ENCODE measurements around the gene EMP2.

Gene EMP2

DNA sequence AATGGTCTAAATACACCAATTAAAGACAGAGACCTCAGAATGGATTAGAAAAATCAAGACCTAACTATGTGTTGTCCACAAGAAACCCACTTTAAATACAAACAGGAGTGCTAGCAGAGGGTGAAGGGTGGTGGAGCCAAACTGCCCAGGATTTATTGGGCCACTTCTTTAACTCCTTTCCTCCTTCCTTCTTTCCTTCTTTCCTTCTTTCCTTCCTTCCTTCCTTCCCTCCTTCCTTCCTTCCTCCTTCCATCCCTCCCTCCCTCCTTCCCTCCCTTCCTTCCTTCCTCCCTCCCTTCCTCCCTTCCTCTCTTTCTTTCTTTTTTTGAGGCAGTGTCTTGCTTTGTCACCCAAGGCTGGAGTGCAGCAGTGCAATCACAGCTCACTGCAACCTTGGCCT is 34.3 kb upstream of the EMP2 start:
- TF ChIP-seq ZNF366 (tag by site-specific recombination; conservative IDR thresholded peaks at IDR 0.05) = peak; percentile 96
- TF ChIP-seq, protein P1, sequence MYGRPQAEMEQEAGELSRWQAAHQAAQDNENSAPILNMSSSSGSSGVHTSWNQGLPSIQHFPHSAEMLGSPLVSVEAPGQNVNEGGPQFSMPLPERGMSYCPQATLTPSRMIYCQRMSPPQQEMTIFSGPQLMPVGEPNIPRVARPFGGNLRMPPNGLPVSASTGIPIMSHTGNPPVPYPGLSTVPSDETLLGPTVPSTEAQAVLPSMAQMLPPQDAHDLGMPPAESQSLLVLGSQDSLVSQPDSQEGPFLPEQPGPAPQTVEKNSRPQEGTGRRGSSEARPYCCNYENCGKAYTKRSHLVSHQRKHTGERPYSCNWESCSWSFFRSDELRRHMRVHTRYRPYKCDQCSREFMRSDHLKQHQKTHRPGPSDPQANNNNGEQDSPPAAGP (tag by site-specific recombination; IDR thresholded peaks at IDR 0.05) = no peak
- Histone ChIP-seq H3K4me3 (ENCODE audit: low read depth, low read length) (no peak overlapping the region), H3K4me1 (ENCODE audit: control insufficient read depth, insufficient read depth, low read length) (peaks cover 8% of the 10 kb centered on the region), H3K9me3 (ENCODE audit: control insufficient read depth, insufficient read depth, low read depth, low read length) (no peaks in the 10 kb centered on the region), H3K36me3 (ENCODE audit: control insufficient read depth in 2 of 2, insufficient read depth in 1 of 2, low read length in 2 of 2) (no peaks in the 10 kb centered on the region), H3K27ac (ENCODE audit: extremely low read depth, low read depth, low read length) (no peak overlapping the region)
- CTCF ChIA-PET = no interaction called here
- POLR2A ChIA-PET = no interaction called here

- TF ChIP-seq ZNF514 (tag by site-specific recombination; IDR thresholded peaks at IDR 0.05) (no peak), GFI1B (tag by site-specific recombination; IDR thresholded peaks at IDR 0.05) (0 out of 2 replicates have a peak, but pooled peaks have one; percentile 16), ZNF292 (tag by site-specific recombination; IDR thresholded peaks at IDR 0.05; ENCODE audit: borderline replicate concordance, low read depth) (no peak), ZNF155 (tag by site-specific recombination; IDR thresholded peaks at IDR 0.05) (no peak), ZNF37A (tag by site-specific recombination; IDR thresholded peaks at IDR 0.05) (no peak)
- no peaks in the 10 kb centered on the region for H3K36me3 ChIP-seq (ENCODE audit: control insufficient read depth in 2 of 2, insufficient read depth in 1 of 2, low read length in 2 of 2)
- H3K4me3 ChIP-seq (ENCODE audit: low read depth, low read length) = no peak overlapping the region
- POLR2A ChIA-PET = no interaction called here
- H3K4me1 ChIP-seq (ENCODE audit: control insufficient read depth, insufficient read depth, low read length) = peaks cover 8% of the 10 kb centered on the region
- H3K9me3 ChIP-seq (ENCODE audit: control insufficient read depth, insufficient read depth, low read depth, low read length) = no peaks in the 10 kb centered on the region
- CTCF ChIA-PET = no interaction called here
- no peak overlapping the region for H3K27ac ChIP-seq (ENCODE audit: extremely low read depth, low read depth, low read length)
Measured at GRCh38 chr16:10613785-10614485, 33.5 kb upstream of the EMP2 start.

DNA sequence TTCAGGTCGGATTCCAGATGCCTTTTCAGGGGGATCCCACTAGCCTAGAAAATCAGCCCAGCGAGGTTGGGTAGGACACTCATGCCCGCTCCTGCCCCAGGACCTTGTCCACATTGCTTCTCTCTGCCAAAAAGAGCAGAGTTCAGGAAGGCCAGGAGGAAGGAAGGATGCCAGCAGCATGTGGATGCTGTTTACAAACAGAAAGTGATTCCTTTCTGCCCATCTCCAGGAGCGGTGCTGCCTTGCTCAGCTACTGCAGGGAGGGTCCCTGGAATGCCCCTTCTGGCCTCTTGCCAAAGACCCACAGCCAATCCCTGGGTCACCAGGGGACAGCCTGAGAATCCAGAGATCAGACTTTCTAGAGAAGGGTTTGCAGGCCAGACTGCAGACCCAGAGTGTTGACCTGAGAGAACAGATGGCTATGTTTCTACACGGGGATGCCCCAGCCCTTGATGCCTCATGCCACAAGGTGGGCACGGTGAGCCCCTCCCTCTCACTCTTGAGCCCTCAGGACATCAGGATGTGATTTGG is 32.3 kb upstream of the EMP2 start:
- Histone ChIP-seq H3K4me1 (ENCODE audit: control insufficient read depth, insufficient read depth, low read length) (peaks cover 8% of the 10 kb centered on the region), H3K4me3 (ENCODE audit: low read depth, low read length) (no peak overlapping the region), H3K27ac (ENCODE audit: extremely low read depth, low read depth, low read length) (no peak overlapping the region), H3K36me3 (ENCODE audit: control insufficient read depth in 2 of 2, insufficient read depth in 1 of 2, low read length in 2 of 2) (no peaks in the 10 kb centered on the region), H3K9me3 (ENCODE audit: control insufficient read depth, insufficient read depth, low read depth, low read length) (no peaks in the 10 kb centered on the region)
- TF ChIP-seq PRDM2 (tag by site-specific recombination; IDR thresholded peaks at IDR 0.05; ENCODE audit: borderline replicate concordance) (no peak), ZNF341 (tag by site-specific recombination; IDR thresholded peaks at IDR 0.05; ENCODE audit: low read depth) (peak; percentile 67), GLI2 (tag by site-specific recombination; IDR thresholded peaks at IDR 0.05; ENCODE audit: borderline replicate concordance, low read depth) (no peak), ZFP69B (tag by site-specific recombination; IDR thresholded peaks at IDR 0.05) (no peak), IKZF3 (tag by site-specific recombination; IDR thresholded peaks at IDR 0.05) (no peak), ZNF324 (tag by site-specific recombination; IDR thresholded peaks at IDR 0.05) (no peak), REPIN1 (tag by site-specific recombination; IDR thresholded peaks at IDR 0.05; ENCODE audit: low read depth) (no peak), ZBTB17 (tag by site-specific recombination; IDR thresholded peaks at IDR 0.05) (no peak), ZNF776 (tag by site-specific recombination; IDR thresholded peaks at IDR 0.05; ENCODE audit: borderline replicate concordance) (no peak)
- ChIA-PET CTCF (no interaction called here), POLR2A (interaction anchor here (0.6 kb wide), 1 partner anchor 380 kb away, joined by 5 read pairs; no protein-coding TSS in a partner anchor)
